H1 (cell line): ENCODE measurements around the gene ARHGAP26. TPM values are rescaled to one million over a fixed set of nuclear protein-coding genes. Genes with fewer than 3 reads are reported as not detected.
"Not testable (repeated sequence)": the region's sequence is repeated elsewhere in the genome, so short reads cannot be mapped to it uniquely, and the experiment has no call there.

Experiments used
- CTCF ChIA-PET: fragments of 300-600 bp; sonication (Branson Sonifier 250); formaldehyde crosslinking; loops from one replicate; lab custom pipeline; 2021; ENCODE audit not compliant: partially characterized antibody; lab: Charles Lee
- POLR2A ChIA-PET: fragments of 300-600 bp; sonication (Branson Sonifier 250); formaldehyde crosslinking; loops from one replicate; lab custom pipeline; 2021; ENCODE audit warnings: inconsistent platforms; ENCODE audit not compliant: partially characterized antibody; lab: Charles Lee
- DNase-seq, 2 experiments: peaks; one replicate each; pipeline versions ENCODE4 v3.0.0 to v3.0.0-alpha.2; 2010 to 2022; ENCODE audit warnings: low spot score in 2 of 2, low read depth in 1 of 2, mixed read lengths in 1 of 2
- FAIRE-seq: peaks from 2 replicates; lab custom pipeline; 2011; peaks lifted over from hg19 to GRCh38; lab: Jason Lieb, UNC
- H2AFZ ChIP-seq: 2 replicates; pipeline ENCODE4 v1.8.1; 2012; ENCODE audit warnings: low read length, inconsistent platforms
- H2AK5ac ChIP-seq: 2 replicates; pipeline ENCODE4 v1.6.1; 2013; ENCODE audit warnings: low read depth, low read length
- H2BK120ac ChIP-seq: replicated peaks from 2 replicates; pipeline ENCODE3; 2013; ENCODE audit warnings: low read depth, low read length, inconsistent platforms
- H2BK12ac ChIP-seq: 2 replicates; pipeline ENCODE4 v1.6.1; 2013; ENCODE audit warnings: low read depth, low read length
- H2BK15ac ChIP-seq: 2 replicates; pipeline ENCODE4 v1.6.1; 2013; ENCODE audit warnings: low read length
- H2BK20ac ChIP-seq: 2 replicates; pipeline ENCODE4 v1.6.1; 2013; ENCODE audit warnings: low read length
- H2BK5ac ChIP-seq: 2 replicates; pipeline ENCODE4 v1.6.1; 2013; ENCODE audit warnings: low read depth, low read length
- H3K14ac ChIP-seq: 2 replicates; pipeline ENCODE4 v1.6.1; 2013; ENCODE audit warnings: inconsistent platforms; ENCODE audit not compliant: insufficient read length
- H3K18ac ChIP-seq: 2 replicates; pipeline ENCODE4 v1.6.1; 2013; ENCODE audit warnings: low read length; ENCODE audit errors: extremely low read depth
- H3K23ac ChIP-seq: 2 replicates; pipeline ENCODE4 v1.6.1; 2013; ENCODE audit warnings: inconsistent platforms; ENCODE audit not compliant: insufficient read length
- H3K23me2 ChIP-seq: 2 replicates; pipeline ENCODE4 v1.6.1; 2013; ENCODE audit warnings: low read depth, low read length
- H3K27ac ChIP-seq: 2 replicates; pipeline ENCODE4 v1.6.1; 2011; ENCODE audit warnings: low read depth, low read length, inconsistent platforms
- H3K27me3 ChIP-seq, 4 experiments: replicated peaks in 1 of 4; 1 replicate in 1 of 4; 2 replicates in 3 of 4; pipeline versions ENCODE4 v1.6.1 to v1.8.1; 2011 to 2013; ENCODE audit warnings: low read length in 3 of 4, mild to moderate bottlenecking in 3 of 4, inconsistent platforms in 2 of 4, mixed read lengths in 2 of 4, moderate library complexity in 1 of 4; ENCODE audit not compliant: control insufficient read depth in 3 of 4, insufficient read depth in 3 of 4; ENCODE audit errors: extremely low read depth in 1 of 4
- H3K36me3 ChIP-seq, 4 experiments: 2 replicates each; pipeline versions ENCODE4 v1.6.1 to v1.8.1; 2011 to 2013; ENCODE audit warnings: mild to moderate bottlenecking in 4 of 4, low read length in 3 of 4, moderate library complexity in 2 of 4, control low read depth in 1 of 4, inconsistent platforms in 1 of 4; ENCODE audit not compliant: insufficient read depth in 4 of 4, control insufficient read depth in 2 of 4
- H3K4ac ChIP-seq: replicated peaks from 2 replicates; pipeline ENCODE3; 2013; ENCODE audit warnings: low read length, low read depth, mixed read lengths, inconsistent platforms; ENCODE audit not compliant: insufficient read length
- H3K4me1 ChIP-seq, 4 experiments: replicated peaks in 1 of 4; 1 replicate in 1 of 4; 2 replicates in 3 of 4; pipeline versions ENCODE4 v1.6.1 to v1.8.1; 2011 to 2013; ENCODE audit warnings: low read length in 3 of 4, inconsistent platforms in 2 of 4, mixed read lengths in 1 of 4; ENCODE audit not compliant: insufficient read depth in 4 of 4, control insufficient read depth in 3 of 4
- H3K4me2 ChIP-seq, 2 experiments: 2 replicates each; pipeline versions ENCODE4 v1.6.1 to v1.8.1; 2011 to 2013; ENCODE audit warnings: low read depth in 2 of 2, low read length in 2 of 2, control low read depth in 1 of 2, inconsistent platforms in 1 of 2, mild to moderate bottlenecking in 1 of 2; ENCODE audit not compliant: insufficient read depth in 1 of 2
- H3K4me3 ChIP-seq, 4 experiments: fragments of 200-600, 300-600 bp in 1 of 4; sonication (generic), shearing (Covaris generic), sonication (Bioruptor Twin) in 1 of 4; 2 replicates each; pipeline versions ENCODE4 v1.5.1 to v1.8.1; 2011 to 2016; ENCODE audit warnings: low read length in 4 of 4, low read depth in 3 of 4, control low read depth in 2 of 4, inconsistent platforms in 2 of 4, mild to moderate bottlenecking in 2 of 4, mixed read lengths in 1 of 4, moderate library complexity in 1 of 4; ENCODE audit not compliant: insufficient read depth in 2 of 4; ENCODE audit errors: extremely low read depth in 1 of 4
- H3K56ac ChIP-seq: replicated peaks from 2 replicates; pipeline ENCODE3; 2013; ENCODE audit warnings: low read depth, mild to moderate bottlenecking, mixed read lengths, low read length, inconsistent platforms; ENCODE audit not compliant: insufficient read length
- H3K79me1 ChIP-seq: 2 replicates; pipeline ENCODE4 v1.6.1; 2013; ENCODE audit warnings: low read depth, low read length, control low read depth
- H3K79me2 ChIP-seq, 2 experiments: 2 replicates each; pipeline versions ENCODE4 v1.6.1 to v1.8.1; 2012 to 2013; ENCODE audit warnings: low read length in 2 of 2, mild to moderate bottlenecking in 2 of 2, inconsistent platforms in 1 of 2; ENCODE audit not compliant: insufficient read depth in 2 of 2, control insufficient read depth in 1 of 2
- H3K9ac ChIP-seq, 4 experiments: replicated peaks in 1 of 4; 1 replicate in 1 of 4; 2 replicates in 3 of 4; pipeline versions ENCODE4 v1.6.1 to v1.8.1; 2011 to 2013; ENCODE audit warnings: low read depth in 3 of 4, low read length in 3 of 4, control low read depth in 2 of 4, mild to moderate bottlenecking in 2 of 4, moderate library complexity in 2 of 4, inconsistent platforms in 1 of 4; ENCODE audit errors: extremely low read depth in 1 of 4
- H3K9me3 ChIP-seq, 2 experiments: 2 replicates each; pipeline versions ENCODE4 v1.6.1 to v1.8.1; 2012 to 2013; ENCODE audit warnings: mild to moderate bottlenecking in 2 of 2, moderate library complexity in 2 of 2, control low read depth in 1 of 2, inconsistent platforms in 1 of 2, low read depth in 1 of 2, low read length in 1 of 2, mixed read lengths in 1 of 2; ENCODE audit not compliant: insufficient read depth in 2 of 2
- H4K20me1 ChIP-seq, 2 experiments: replicated peaks in 1 of 2; 2 replicates each; pipeline versions ENCODE3 to v1.8.1; 2011 to 2013; ENCODE audit warnings: inconsistent platforms in 2 of 2, low read length in 2 of 2, mild to moderate bottlenecking in 1 of 2; ENCODE audit not compliant: insufficient read depth in 2 of 2, control insufficient read depth in 1 of 2
- H4K5ac ChIP-seq: 2 replicates; pipeline ENCODE4 v1.6.1; 2013; ENCODE audit warnings: low read length, low read depth, mixed read lengths, inconsistent platforms; ENCODE audit not compliant: insufficient read length
- H4K8ac ChIP-seq: 2 replicates; pipeline ENCODE4 v1.8.0; 2013; ENCODE audit warnings: mild to moderate bottlenecking, moderate library complexity, low read length, inconsistent platforms; ENCODE audit not compliant: insufficient read depth; ENCODE audit errors: extremely low read depth
- H4K91ac ChIP-seq: replicated peaks from 2 replicates; pipeline ENCODE3; 2013; ENCODE audit warnings: low read length, mixed read lengths, inconsistent platforms; ENCODE audit not compliant: insufficient read length
- WGBS, 2 experiments: shearing (Covaris generic) in 1 of 2; methylation state at CpG; one replicate each; pipeline versions ENCODE4 v1.1.6 to v1.1.7; 2013 to 2015; ENCODE audit warnings: low lambda C conversion rate in 2 of 2, mixed read lengths in 2 of 2, inconsistent platforms in 1 of 2, low coverage in 1 of 2, missing lambda C conversion rate in 1 of 2; ENCODE audit not compliant: insufficient replicate concordance in 2 of 2, insufficient coverage in 1 of 2, insufficient read length in 1 of 2; ENCODE audit errors: extremely low coverage in 1 of 2, missing lambda C conversion rate in 1 of 2; 5-methylcytosine and 5-hydroxymethylcytosine counted together
- polyA plus RNA-seq, 7 experiments: library from polyadenylated mRNA; depleted of rRNA in 3 of 7; stranded (reverse) in 5 of 7; unstranded in 2 of 7; fragments of >200 nt in 5 of 7; fragments of 200-250 nt in 2 of 7; gene quantifications; 1 replicate in 5 of 7; 2 replicates in 1 of 7; 4 replicates in 1 of 7; pipeline versions ENCODE4 v1.2.1 to v1.2.3, GENCODE V29; 2011 to 2013; ENCODE audit warnings: missing spikeins in 2 of 7, mixed read lengths in 2 of 7
- total RNA-seq: library from RNA; stranded (reverse); fragmentation: NEBNext Ultra II Directional; extraction: Animal tissue kit (Norgen Biotek cat#: 25700); gene quantifications from 2 replicates; pipeline ENCODE4 v1.2.1, GENCODE V29; 2021

ARHGAP26 gene
- total and polyA plus RNA-seq, 2 of the 8 experiments (the other 6 are each of a cell fraction or from before 2014, with no cell fraction given): 7.1 to 24.8 TPM

DNA sequence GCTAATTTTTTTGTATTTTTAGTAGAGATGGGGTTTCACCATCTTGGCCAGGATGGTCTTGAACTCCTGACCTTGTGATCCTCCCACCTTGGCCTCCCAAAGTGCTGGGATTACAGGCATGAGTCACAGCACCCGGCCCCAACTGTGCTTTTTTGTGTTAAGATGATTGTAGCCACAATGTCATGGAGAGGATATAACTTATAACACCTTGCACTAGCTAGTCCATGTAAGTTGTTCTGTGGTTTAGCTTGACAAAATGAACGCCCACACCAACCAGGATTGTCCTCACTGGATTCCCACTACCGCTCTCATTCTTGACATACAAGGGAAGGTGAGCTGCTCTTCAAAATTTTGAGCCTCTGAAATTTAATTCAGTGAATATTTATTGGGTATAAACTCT is 182.7 kb downstream of the ARHGAP26 start:
- H2BK120ac ChIP-seq, H4K91ac ChIP-seq, H3K9ac ChIP-seq, H2AFZ ChIP-seq, H4K20me1 ChIP-seq, H3K4me2 ChIP-seq, H3K27ac ChIP-seq, H2AK5ac ChIP-seq, H3K79me1 ChIP-seq, DNase-seq, H2BK5ac ChIP-seq, H3K4me3 ChIP-seq, H3K23ac ChIP-seq, FAIRE-seq, H3K4ac ChIP-seq, H2BK15ac ChIP-seq, POLR2A ChIA-PET, H3K56ac ChIP-seq, H3K36me3 ChIP-seq, H3K18ac ChIP-seq, H3K23me2 ChIP-seq, H2BK12ac ChIP-seq, H3K9me3 ChIP-seq, H4K5ac ChIP-seq, H2BK20ac ChIP-seq, H3K14ac ChIP-seq, H3K4me1 ChIP-seq, H4K8ac ChIP-seq, H3K27me3 ChIP-seq, H3K79me2 ChIP-seq: not testable (repeated sequence)
- CTCF ChIA-PET: interaction anchor here (1.1 to 1.2 kb wide), 3 partner anchors 23 to 37 kb away, joined by 3 to 5 read pairs (median 4); no protein-coding TSS in a partner anchor
- 96% methylated on average over 3 of the region's 3 CpGs; no CpG with 5 or more reads in 1 of the 2 experiments for WGBS, 2 experiments
